H9 (cell line): ENCODE results near the gene C16orf95. TPM values are rescaled to one million over a fixed set of nuclear protein-coding genes. Genes with fewer than 3 reads are reported as not detected.
A peak's percentile ranks its signal among the peaks of the same experiment; 100 is the strongest.

Source experiments
- DNase-seq: peaks from one replicate; pipeline ENCODE4 v3.0.0-alpha.2; 2017
- H2AFZ ChIP-seq: one replicate; pipeline ENCODE4 v1.6.1; 2013; ENCODE audit warnings: mild to moderate bottlenecking, low read length, control low read depth, moderate library complexity
- H2AK5ac ChIP-seq: 2 replicates; pipeline ENCODE4 v1.6.1; 2013; ENCODE audit warnings: low read length, control low read depth, mixed read lengths; ENCODE audit not compliant: insufficient read length
- H2BK120ac ChIP-seq: one replicate; pipeline ENCODE4 v1.6.1; 2013; ENCODE audit warnings: low read depth, mild to moderate bottlenecking, low read length, control low read depth, inconsistent platforms; ENCODE audit not compliant: poor library complexity, severe bottlenecking
- H2BK12ac ChIP-seq: 2 replicates; pipeline ENCODE4 v1.6.1; 2013; ENCODE audit warnings: low read length, control low read depth, mixed read lengths, low read depth; ENCODE audit not compliant: insufficient read length
- H2BK15ac ChIP-seq: 2 replicates; pipeline ENCODE4 v1.6.1; 2013; ENCODE audit warnings: low read depth, low read length, control low read depth
- H2BK20ac ChIP-seq: one replicate; pipeline ENCODE4 v1.6.1; 2013; ENCODE audit warnings: low read depth, mild to moderate bottlenecking, low read length, control low read depth, inconsistent platforms; ENCODE audit not compliant: poor library complexity, severe bottlenecking
- H2BK5ac ChIP-seq: 2 replicates; pipeline ENCODE4 v1.6.1; 2013; ENCODE audit warnings: low read length, control low read depth, mixed read lengths; ENCODE audit not compliant: insufficient read length
- H3K14ac ChIP-seq: 2 replicates; pipeline ENCODE4 v1.6.1; 2013; ENCODE audit warnings: low read length, control low read depth; ENCODE audit not compliant: insufficient read depth
- H3K18ac ChIP-seq: 2 replicates; pipeline ENCODE4 v1.6.1; 2013; ENCODE audit warnings: low read depth, mild to moderate bottlenecking, mixed read lengths, low read length, control low read depth; ENCODE audit not compliant: insufficient read length
- H3K23ac ChIP-seq: 2 replicates; pipeline ENCODE4 v1.6.1; 2013; ENCODE audit warnings: low read length, control low read depth, mixed read lengths, low read depth; ENCODE audit not compliant: insufficient read length
- H3K23me2 ChIP-seq: 2 replicates; pipeline ENCODE4 v1.6.1; 2013; ENCODE audit warnings: low read depth, mild to moderate bottlenecking, mixed read lengths, low read length, control low read depth; ENCODE audit not compliant: insufficient read length, poor library complexity, severe bottlenecking
- H3K27ac ChIP-seq: 2 replicates; pipeline ENCODE4 v1.5.1; 2013; ENCODE audit warnings: low read length, control low read depth, mixed read lengths, low read depth; ENCODE audit not compliant: insufficient read length
- H3K27me3 ChIP-seq: 2 replicates; pipeline ENCODE4 v1.6.1; 2013; ENCODE audit warnings: low read length, control low read depth, inconsistent platforms; ENCODE audit not compliant: insufficient read depth
- H3K4ac ChIP-seq: 2 replicates; pipeline ENCODE4 v1.6.1; 2013; ENCODE audit warnings: low read depth, mild to moderate bottlenecking, control low read depth, inconsistent platforms, low read length, moderate library complexity
- H3K4me1 ChIP-seq: 2 replicates; pipeline ENCODE4 v1.6.1; 2013; ENCODE audit warnings: low read length, control low read depth, inconsistent platforms; ENCODE audit not compliant: insufficient read depth
- H3K4me2 ChIP-seq: 2 replicates; pipeline ENCODE4 v1.6.1; 2013; ENCODE audit warnings: low read length, control low read depth, mixed read lengths; ENCODE audit not compliant: insufficient read length, insufficient read depth
- H3K56ac ChIP-seq: 2 replicates; pipeline ENCODE4 v1.6.1; 2013; ENCODE audit warnings: low read depth, mild to moderate bottlenecking, mixed read lengths, low read length, control low read depth; ENCODE audit not compliant: insufficient read length
- H3K79me1 ChIP-seq: 2 replicates; pipeline ENCODE4 v1.6.1; 2013; ENCODE audit warnings: low read depth, mild to moderate bottlenecking, moderate library complexity, low read length, control low read depth, inconsistent platforms; ENCODE audit not compliant: insufficient read depth, poor library complexity, severe bottlenecking
- H3K79me2 ChIP-seq: 2 replicates; pipeline ENCODE4 v1.6.1; 2013; ENCODE audit warnings: low read length, control low read depth, inconsistent platforms; ENCODE audit not compliant: insufficient read depth
- H3K9ac ChIP-seq: 2 replicates; pipeline ENCODE4 v1.6.1; 2013; ENCODE audit warnings: low read length, control low read depth, mixed read lengths; ENCODE audit not compliant: insufficient read length; ENCODE audit errors: extremely low read depth
- H3K9me3 ChIP-seq: one replicate; pipeline ENCODE4 v1.6.1; 2013; ENCODE audit warnings: low read depth, low read length, inconsistent platforms; ENCODE audit not compliant: control insufficient read depth
- H3T11ph ChIP-seq: one replicate; pipeline ENCODE4 v1.6.1; 2013; ENCODE audit warnings: mild to moderate bottlenecking, low read length, control low read depth, inconsistent platforms
- H4K20me1 ChIP-seq: one replicate; pipeline ENCODE4 v1.6.1; 2013; ENCODE audit not compliant: control insufficient read depth, insufficient read length, insufficient read depth
- H4K5ac ChIP-seq: 2 replicates; pipeline ENCODE4 v1.6.1; 2013; ENCODE audit warnings: low read depth, mild to moderate bottlenecking, mixed read lengths, low read length, control low read depth; ENCODE audit not compliant: insufficient read length
- H4K8ac ChIP-seq: replicated peaks from 2 replicates; pipeline ENCODE4 v1.6.1; 2013; ENCODE audit warnings: low read length, control low read depth, mixed read lengths, low read depth; ENCODE audit not compliant: insufficient read length
- H4K91ac ChIP-seq: 2 replicates; pipeline ENCODE4 v1.6.1; 2013; ENCODE audit warnings: low read depth, mild to moderate bottlenecking, moderate library complexity, mixed read lengths, low read length, control low read depth; ENCODE audit not compliant: insufficient read length
- H3K27ac Mint-ChIP-seq, 3 experiments: 2 replicates in 2 of 3; 3 replicates in 1 of 3; pipeline ENCODE4 v1.8.0; 2020 to 2021; ENCODE audit warnings: mixed read lengths in 3 of 3, mild to moderate bottlenecking in 1 of 3, moderate library complexity in 1 of 3
- H3K27me3 Mint-ChIP-seq: 2 replicates; pipeline ENCODE4 v1.8.0; 2021; ENCODE audit warnings: low read depth, mild to moderate bottlenecking, moderate library complexity, mixed read lengths
- H3K36me3 Mint-ChIP-seq, 3 experiments: 2 replicates in 2 of 3; 3 replicates in 1 of 3; pipeline ENCODE4 v1.8.0; 2020 to 2021; ENCODE audit warnings: low read depth in 3 of 3, mixed read lengths in 3 of 3; ENCODE audit not compliant: insufficient read depth in 1 of 3
- H3K4me1 Mint-ChIP-seq, 2 experiments: 2 replicates each; pipeline ENCODE4 v1.8.0; 2020; ENCODE audit warnings: mixed read lengths in 2 of 2
- H3K4me3 Mint-ChIP-seq, 2 experiments: 2 replicates in 1 of 2; 3 replicates in 1 of 2; pipeline ENCODE4 v1.8.0; 2020 to 2021; ENCODE audit warnings: mild to moderate bottlenecking in 2 of 2, mixed read lengths in 2 of 2, moderate library complexity in 1 of 2
- H3K9me3 Mint-ChIP-seq, 2 experiments: 2 replicates in 1 of 2; 3 replicates in 1 of 2; pipeline ENCODE4 v1.8.0; 2020; ENCODE audit warnings: mild to moderate bottlenecking in 2 of 2, mixed read lengths in 2 of 2, moderate library complexity in 1 of 2
- WGBS: extraction: QIAGEN DNeasy Blood & Tissue Kit; methylation state at CpG from one replicate; pipeline ENCODE4 v1.1.7; 2013; ENCODE audit warnings: missing lambda C conversion rate, low lambda C conversion rate, mixed read lengths; ENCODE audit not compliant: insufficient read length; ENCODE audit errors: extremely low coverage; 5-methylcytosine and 5-hydroxymethylcytosine counted together
- total RNA-seq: library from RNA; stranded (reverse); gene quantifications from 2 replicates; pipeline ENCODE4 v1.2.1, GENCODE V29; 2021
- TF ChIP-seq, protein P1 (sequence below): fragments of 200-600 bp; sonication (generic); conservative IDR thresholded peaks from 3 replicates; pipeline ENCODE4 v1.8.0; 2021; ENCODE audit warnings: antibody characterized with exemption, mild to moderate bottlenecking

C16orf95 gene
- total RNA-seq, 1 experiment from 2014 or later = 5.6 TPM

DNA sequence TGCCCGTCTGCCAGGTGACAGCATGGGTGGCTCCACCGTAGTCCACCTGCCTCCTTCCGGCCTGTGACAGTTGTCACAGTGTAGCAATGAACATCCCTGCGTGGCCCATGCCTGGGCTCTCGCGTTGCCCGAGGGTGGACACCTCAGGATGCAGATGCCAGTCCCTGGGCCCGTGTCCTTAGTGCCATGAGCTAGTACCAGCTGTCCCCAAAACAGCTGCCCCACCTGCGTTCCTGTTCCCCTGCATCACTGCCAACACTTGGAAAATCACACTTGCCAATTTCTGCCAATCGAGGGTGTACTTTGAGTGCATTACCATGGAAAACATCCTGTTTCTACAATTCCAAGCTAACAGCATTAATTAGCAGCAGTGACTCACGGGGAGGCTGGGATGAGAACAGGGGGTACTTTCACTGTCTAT, 9.0 kb upstream of the C16orf95 start:
- H3K27me3 ChIP-seq = no peaks in the 10 kb centered on the region
- no peak overlapping the region for H2AFZ ChIP-seq
- H2AK5ac ChIP-seq = no peak overlapping the region
- no peak overlapping the region for H2BK5ac ChIP-seq
- no peak overlapping the region for H2BK15ac ChIP-seq
- Mint-ChIP-seq H3K4me1 (peaks cover 0 to 3% of the 10 kb centered on the region in 2 experiments; a peak in 2 of 4 replicates), H3K4me3 (no peak overlapping the region), H3K36me3 (peaks cover 2 to 17% (median 15%) of the 10 kb centered on the region in 3 experiments), H3K27me3 (no peaks in the 10 kb centered on the region; the same call in 1 of the 2 replicates), H3K27ac (peak overlapping the region in 1 of 3 experiments; percentile 45; a peak in 1 of 7 replicates), H3K9me3 (no peaks in the 10 kb centered on the region)
- DNase-seq = no peak
- H4K5ac ChIP-seq = no peak overlapping the region
- no peak overlapping the region for H3K18ac ChIP-seq
- no peak overlapping the region for H3K23ac ChIP-seq
- H4K91ac ChIP-seq = no peak overlapping the region
- H3K56ac ChIP-seq = no peak overlapping the region
- no peak overlapping the region for H3K4me2 ChIP-seq
- no peak overlapping the region for H3K9ac ChIP-seq
- H2BK20ac ChIP-seq = no peak overlapping the region
- no peak overlapping the region for H3T11ph ChIP-seq
- H3K79me1 ChIP-seq = no peaks in the 10 kb centered on the region
- H3K14ac ChIP-seq = no peak overlapping the region
- no peaks in the 10 kb centered on the region for H3K4me1 ChIP-seq
- no peaks in the 10 kb centered on the region for H3K23me2 ChIP-seq
- no peaks in the 10 kb centered on the region for H3K79me2 ChIP-seq
- no peaks in the 10 kb centered on the region for H4K20me1 ChIP-seq
- no peak overlapping the region for H4K8ac ChIP-seq
- WGBS = no CpG with 5 or more reads among the region's 11 CpGs
- TF ChIP-seq, protein P1, sequence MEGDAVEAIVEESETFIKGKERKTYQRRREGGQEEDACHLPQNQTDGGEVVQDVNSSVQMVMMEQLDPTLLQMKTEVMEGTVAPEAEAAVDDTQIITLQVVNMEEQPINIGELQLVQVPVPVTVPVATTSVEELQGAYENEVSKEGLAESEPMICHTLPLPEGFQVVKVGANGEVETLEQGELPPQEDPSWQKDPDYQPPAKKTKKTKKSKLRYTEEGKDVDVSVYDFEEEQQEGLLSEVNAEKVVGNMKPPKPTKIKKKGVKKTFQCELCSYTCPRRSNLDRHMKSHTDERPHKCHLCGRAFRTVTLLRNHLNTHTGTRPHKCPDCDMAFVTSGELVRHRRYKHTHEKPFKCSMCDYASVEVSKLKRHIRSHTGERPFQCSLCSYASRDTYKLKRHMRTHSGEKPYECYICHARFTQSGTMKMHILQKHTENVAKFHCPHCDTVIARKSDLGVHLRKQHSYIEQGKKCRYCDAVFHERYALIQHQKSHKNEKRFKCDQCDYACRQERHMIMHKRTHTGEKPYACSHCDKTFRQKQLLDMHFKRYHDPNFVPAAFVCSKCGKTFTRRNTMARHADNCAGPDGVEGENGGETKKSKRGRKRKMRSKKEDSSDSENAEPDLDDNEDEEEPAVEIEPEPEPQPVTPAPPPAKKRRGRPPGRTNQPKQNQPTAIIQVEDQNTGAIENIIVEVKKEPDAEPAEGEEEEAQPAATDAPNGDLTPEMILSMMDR = no peak
- no peak overlapping the region for H2BK12ac ChIP-seq
- no peak overlapping the region for H3K4ac ChIP-seq
- no peaks in the 10 kb centered on the region for H3K9me3 ChIP-seq
- no peak overlapping the region for H2BK120ac ChIP-seq
- H3K27ac ChIP-seq = no peak overlapping the region
